Mesenchymal stem cell (in vitro differentiated cells and primary cell): Measurements from ENCODE around the gene HCN4.

Experiments
- DNase-seq: peaks from one replicate; pipeline ENCODE4 v3.0.0-alpha.2; 2013
- H2AFZ ChIP-seq: one replicate; pipeline ENCODE4 v1.6.1; 2013; ENCODE audit warnings: low read depth, mild to moderate bottlenecking, control low read depth, inconsistent platforms, low read length, moderate library complexity
- H2AK5ac ChIP-seq: 2 replicates; pipeline ENCODE4 v1.6.1; 2013; ENCODE audit warnings: low read length, moderate library complexity, mild to moderate bottlenecking, inconsistent platforms; ENCODE audit not compliant: severe bottlenecking
- H2BK120ac ChIP-seq: one replicate; pipeline ENCODE4 v1.6.1; 2013; ENCODE audit warnings: low read depth, mild to moderate bottlenecking, inconsistent platforms, low read length, moderate library complexity
- H2BK12ac ChIP-seq, 2 experiments: one replicate each; pipeline ENCODE4 v1.6.1; 2013; ENCODE audit warnings: inconsistent platforms in 2 of 2, low read length in 2 of 2, mild to moderate bottlenecking in 2 of 2, moderate library complexity in 2 of 2, control low read depth in 1 of 2
- H2BK15ac ChIP-seq: one replicate; pipeline ENCODE4 v1.6.1; 2013; ENCODE audit warnings: mild to moderate bottlenecking, low read depth, inconsistent platforms; ENCODE audit not compliant: poor library complexity, severe bottlenecking
- H2BK5ac ChIP-seq: 2 replicates; pipeline ENCODE4 v1.6.1; 2013; ENCODE audit warnings: low read depth, mild to moderate bottlenecking, low read length, control low read depth, inconsistent platforms; ENCODE audit not compliant: poor library complexity, severe bottlenecking
- H3K14ac ChIP-seq, 2 experiments: one replicate each; pipeline ENCODE4 v1.6.1; 2013; ENCODE audit warnings: inconsistent platforms in 2 of 2, low read length in 2 of 2, control low read depth in 1 of 2, mild to moderate bottlenecking in 1 of 2, moderate library complexity in 1 of 2
- H3K18ac ChIP-seq, 2 experiments: one replicate each; pipeline ENCODE4 v1.6.1; 2013; ENCODE audit warnings: inconsistent platforms in 2 of 2, low read length in 2 of 2, control low read depth in 1 of 2, low read depth in 1 of 2, mild to moderate bottlenecking in 1 of 2
- H3K23ac ChIP-seq, 2 experiments: one replicate each; pipeline ENCODE4 v1.6.1; 2013; ENCODE audit warnings: inconsistent platforms in 2 of 2, low read length in 2 of 2, mild to moderate bottlenecking in 2 of 2, moderate library complexity in 2 of 2, control low read depth in 1 of 2
- H3K27ac ChIP-seq: 2 replicates; pipeline ENCODE4 v1.5.1; 2013; ENCODE audit warnings: mild to moderate bottlenecking, moderate library complexity, low read length, control low read depth, inconsistent platforms; ENCODE audit not compliant: poor library complexity, severe bottlenecking
- H3K27me3 ChIP-seq, 2 experiments: 2 replicates each; pipeline versions ENCODE4 v1.6.1 to v1.7.0; 2013; ENCODE audit warnings: low read length in 2 of 2, mild to moderate bottlenecking in 2 of 2, moderate library complexity in 2 of 2, control low read depth in 1 of 2, inconsistent platforms in 1 of 2; ENCODE audit not compliant: control insufficient read depth in 1 of 2, insufficient read depth in 1 of 2
- H3K36me3 ChIP-seq, 2 experiments: 2 replicates each; pipeline versions ENCODE4 v1.6.1 to v1.7.0; 2013; ENCODE audit warnings: low read length in 2 of 2, control low read depth in 1 of 2, inconsistent platforms in 1 of 2, low read depth in 1 of 2, mild to moderate bottlenecking in 1 of 2; ENCODE audit not compliant: insufficient read depth in 2 of 2, control insufficient read depth in 1 of 2
- H3K4ac ChIP-seq, 2 experiments: one replicate each; pipeline ENCODE4 v1.6.1; 2013; ENCODE audit warnings: inconsistent platforms in 2 of 2, low read length in 2 of 2, mild to moderate bottlenecking in 2 of 2, moderate library complexity in 2 of 2, control low read depth in 1 of 2, low read depth in 1 of 2
- H3K4me1 ChIP-seq: 2 replicates; pipeline ENCODE4 v1.6.1; 2013; ENCODE audit warnings: low read depth, low read length, control low read depth; ENCODE audit not compliant: control insufficient read depth, insufficient read depth
- H3K4me2 ChIP-seq: 2 replicates; pipeline ENCODE4 v1.6.1; 2013; ENCODE audit warnings: low read length, mild to moderate bottlenecking, inconsistent platforms; ENCODE audit not compliant: poor library complexity, severe bottlenecking
- H3K4me3 ChIP-seq, 2 experiments: 2 replicates each; pipeline versions ENCODE4 v1.5.1 to v1.7.0; 2013; ENCODE audit warnings: low read length in 2 of 2, mild to moderate bottlenecking in 2 of 2, control low read depth in 1 of 2, low read depth in 1 of 2; ENCODE audit not compliant: insufficient read depth in 1 of 2
- H3K79me1 ChIP-seq: replicated peaks from 2 replicates; pipeline ENCODE4 v1.6.1; 2013; ENCODE audit warnings: mild to moderate bottlenecking, control low read depth, low read length, inconsistent platforms; ENCODE audit not compliant: poor library complexity, severe bottlenecking
- H3K9ac ChIP-seq: 2 replicates; pipeline ENCODE4 v1.7.0; 2013; ENCODE audit warnings: mild to moderate bottlenecking, low read length, moderate library complexity
- H3K9me3 ChIP-seq: 2 replicates; pipeline ENCODE4 v1.7.0; 2013; ENCODE audit warnings: mild to moderate bottlenecking, low read length; ENCODE audit not compliant: control insufficient read depth
- H4K8ac ChIP-seq: one replicate; pipeline ENCODE4 v1.6.1; 2013; ENCODE audit warnings: inconsistent platforms, mild to moderate bottlenecking, low read length, moderate library complexity
- H4K91ac ChIP-seq: one replicate; pipeline ENCODE4 v1.6.1; 2013; ENCODE audit warnings: mild to moderate bottlenecking, low read length, inconsistent platforms
- WGBS: methylation state at CpG from one replicate; pipeline ENCODE4 v1.1.7; 2013; ENCODE audit warnings: mixed read lengths; 5-methylcytosine and 5-hydroxymethylcytosine counted together

The HCN4 gene

DNA sequence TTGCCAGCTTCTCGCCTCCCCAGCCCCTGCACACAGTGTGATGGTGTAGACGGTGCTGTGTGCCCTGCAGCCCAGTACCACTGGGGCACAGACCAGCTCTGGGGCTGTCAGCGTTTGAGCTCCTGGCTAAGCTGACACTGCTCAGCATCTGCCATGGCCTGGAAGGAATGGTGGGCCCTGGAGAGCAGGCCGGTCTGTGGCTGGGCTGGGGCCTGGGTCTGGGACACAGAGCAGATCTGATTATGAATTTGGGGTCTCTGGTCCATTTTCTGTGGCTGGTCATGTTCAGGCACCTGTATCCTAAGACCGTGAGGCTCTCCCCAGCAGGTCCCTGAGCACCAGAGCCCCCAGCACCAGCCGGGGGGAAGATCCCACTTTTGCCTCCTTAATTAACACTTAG, 34.7 kb downstream of the HCN4 start:
- no peaks in the 10 kb centered on the region for H3K4me1 ChIP-seq
- 81% methylated on average over 6 of the region's 6 CpGs for WGBS

DNA sequence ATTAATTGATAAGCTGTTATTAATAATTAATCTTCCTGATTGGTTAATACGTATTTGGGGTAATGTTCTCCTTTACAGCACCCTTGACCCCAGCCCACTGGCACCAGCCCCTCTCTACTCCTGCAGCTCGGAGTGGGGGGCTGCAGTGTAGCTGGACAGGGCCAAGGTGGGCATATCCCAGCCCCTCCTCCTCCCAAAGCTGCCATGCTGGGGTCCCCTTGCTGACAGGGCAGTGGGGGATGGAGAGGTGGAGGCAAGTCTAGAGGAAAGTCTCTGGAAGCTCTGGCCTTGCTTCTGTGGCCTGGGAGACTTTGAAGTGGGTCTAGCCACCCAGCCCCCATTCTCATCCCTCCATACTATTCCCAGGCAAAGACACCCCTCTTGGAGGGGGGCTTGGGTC, 35.8 kb downstream of the HCN4 start:
- Histone ChIP-seq H3K18ac (no peak overlapping the region), H2BK120ac (no peak overlapping the region), H2BK12ac (no peak overlapping the region), H3K79me1 (no peaks in the 10 kb centered on the region), H2AFZ (no peak overlapping the region), H2AK5ac (no peak overlapping the region), H3K4me1 (no peaks in the 10 kb centered on the region), H3K27me3 (peaks cover 19 to 48% of the 10 kb centered on the region in 2 experiments), H4K8ac (no peak overlapping the region), H2BK15ac (no peak overlapping the region), H3K14ac (no peak overlapping the region), H2BK5ac (no peak overlapping the region), H3K36me3 (no peaks in the 10 kb centered on the region), H3K4me3 (no peak overlapping the region), H3K9ac (no peak overlapping the region), H3K23ac (peak overlapping the region in 1 of 2 experiments; percentile 43), H3K4me2 (no peak overlapping the region), H3K27ac (no peak overlapping the region), H4K91ac (no peak overlapping the region), H3K9me3 (no peaks in the 10 kb centered on the region), H3K4ac (no peak overlapping the region)
- no peak for DNase-seq
- no CpG with 5 or more reads among the region's 2 CpGs for WGBS

More for the DNA sequence above, 34.7 kb downstream of the HCN4 start:
- no peak overlapping the region for H3K14ac ChIP-seq
- H4K91ac ChIP-seq = no peak overlapping the region
- H2BK12ac ChIP-seq = no peak overlapping the region
- no peak overlapping the region for H3K27ac ChIP-seq
- no peak overlapping the region for H3K23ac ChIP-seq
- no peaks in the 10 kb centered on the region for H3K79me1 ChIP-seq
- no peak overlapping the region for H2AK5ac ChIP-seq
- no peak overlapping the region for H2AFZ ChIP-seq
- no peak overlapping the region for H2BK120ac ChIP-seq
- H3K4ac ChIP-seq = no peak overlapping the region
- H2BK15ac ChIP-seq = no peak overlapping the region
- no peak overlapping the region for H3K4me2 ChIP-seq
- no peak overlapping the region for H4K8ac ChIP-seq
- no peak overlapping the region for H3K18ac ChIP-seq
- H3K27me3 ChIP-seq = peaks cover 28 to 51% of the 10 kb centered on the region in 2 experiments
- no peaks in the 10 kb centered on the region for H3K9me3 ChIP-seq
- DNase-seq = no peak
- no peaks in the 10 kb centered on the region for H3K36me3 ChIP-seq
- H2BK5ac ChIP-seq = no peak overlapping the region
- no peak overlapping the region for H3K9ac ChIP-seq
- H3K4me3 ChIP-seq = no peak overlapping the region

DNA sequence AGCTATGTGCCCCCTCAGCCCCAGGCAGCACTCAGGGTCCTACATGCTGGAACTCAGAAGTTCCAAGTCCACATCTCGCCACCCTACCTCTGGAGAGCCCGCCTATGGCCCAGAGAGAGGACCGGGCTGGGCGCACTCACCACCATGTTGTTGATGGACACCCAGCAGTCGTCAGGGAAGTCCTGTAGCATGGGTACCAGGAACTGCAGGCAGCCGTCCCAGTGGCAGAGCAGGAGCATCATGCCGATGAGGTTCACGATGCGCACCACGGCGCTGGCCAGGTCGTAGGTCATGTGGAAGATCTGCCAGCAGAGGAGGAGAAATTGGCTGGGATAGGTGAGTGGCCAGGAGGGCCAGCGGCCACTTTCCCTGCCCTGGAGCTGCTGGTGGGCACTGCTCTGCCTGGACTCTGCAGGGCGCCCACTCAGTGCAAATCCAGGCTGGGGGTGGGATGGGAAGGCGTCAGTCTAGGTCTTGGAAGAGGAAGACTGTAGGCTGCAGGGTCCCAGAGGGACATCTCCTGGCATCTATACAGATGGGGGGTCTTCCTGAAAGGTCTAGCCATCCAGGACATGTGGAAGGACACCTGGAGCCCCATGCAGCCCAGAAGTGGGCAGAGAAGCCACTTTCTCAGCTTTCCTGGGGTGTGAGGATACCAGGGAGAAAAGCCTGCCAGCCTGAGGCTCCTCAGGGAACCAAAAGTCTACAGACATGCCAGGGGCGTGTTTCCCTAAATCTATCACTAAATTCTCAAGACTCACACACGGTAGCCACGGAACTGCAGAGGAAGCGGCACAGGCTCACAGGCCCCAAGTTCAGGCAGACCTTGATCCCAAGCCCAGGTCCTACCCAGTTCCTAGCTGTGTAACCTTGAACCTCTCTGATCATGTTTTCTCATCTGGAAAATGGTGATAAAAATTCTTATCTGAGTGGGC, 36.5 kb downstream of the HCN4 start:
- no peaks in the 10 kb centered on the region for H3K79me1 ChIP-seq
- no peak overlapping the region for H2AFZ ChIP-seq
- no peak overlapping the region for H4K8ac ChIP-seq
- no peak overlapping the region for H3K9ac ChIP-seq
- H3K4me2 ChIP-seq = no peak overlapping the region
- no peak overlapping the region for H2BK15ac ChIP-seq
- H3K27ac ChIP-seq = no peak overlapping the region
- H2AK5ac ChIP-seq = no peak overlapping the region
- no peak overlapping the region for H3K4ac ChIP-seq
- no peak overlapping the region for H3K23ac ChIP-seq
- DNase-seq = no peak
- no peak overlapping the region for H4K91ac ChIP-seq
- H3K27me3 ChIP-seq = peaks cover 16 to 47% of the 10 kb centered on the region in 2 experiments
- no peaks in the 10 kb centered on the region for H3K36me3 ChIP-seq
- no peaks in the 10 kb centered on the region for H3K4me1 ChIP-seq
- H3K14ac ChIP-seq = peak overlapping the region in 1 of 2 experiments; percentile 14
- no peaks in the 10 kb centered on the region for H3K9me3 ChIP-seq
- H2BK12ac ChIP-seq = no peak overlapping the region
- H2BK5ac ChIP-seq = no peak overlapping the region
- WGBS = 93% methylated on average over 19 of the region's 19 CpGs
- no peak overlapping the region for H3K4me3 ChIP-seq
- H3K18ac ChIP-seq = no peak overlapping the region
- H2BK120ac ChIP-seq = no peak overlapping the region

DNA sequence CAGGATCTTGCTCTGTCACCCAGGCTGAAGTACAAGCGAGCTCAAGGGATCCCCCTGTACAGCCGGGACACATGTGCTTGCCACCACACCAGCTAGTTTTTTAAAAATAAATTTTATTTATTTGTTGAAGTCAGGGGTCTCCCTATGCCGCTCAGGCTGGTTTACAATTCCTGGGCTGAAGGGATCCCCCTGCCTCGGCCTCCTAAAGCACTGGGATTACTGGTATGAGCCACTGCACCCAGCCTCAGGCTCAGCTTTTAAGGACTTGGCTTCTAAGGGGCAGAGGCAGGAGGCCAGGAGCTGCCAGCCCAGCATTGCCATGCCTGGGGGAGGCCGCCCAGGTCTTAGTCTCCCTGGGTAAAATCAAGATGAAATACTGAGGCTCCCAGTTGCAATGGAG, 37.3 kb downstream of the HCN4 start:
- Histone ChIP-seq H3K23ac (no peak overlapping the region), H2AK5ac (no peak overlapping the region), H3K9ac (no peak overlapping the region), H3K4me2 (no peak overlapping the region), H2BK120ac (no peak overlapping the region), H4K91ac (no peak overlapping the region), H2BK15ac (no peak overlapping the region), H3K4ac (no peak overlapping the region), H3K79me1 (no peaks in the 10 kb centered on the region), H3K4me1 (no peaks in the 10 kb centered on the region), H3K14ac (no peak overlapping the region), H4K8ac (no peak overlapping the region), H2AFZ (no peak overlapping the region), H3K27ac (no peak overlapping the region), H2BK5ac (no peak overlapping the region), H3K9me3 (no peaks in the 10 kb centered on the region), H3K27me3 (peaks cover 9 to 40% of the 10 kb centered on the region in 2 experiments), H3K36me3 (no peaks in the 10 kb centered on the region), H3K4me3 (no peak overlapping the region), H3K18ac (no peak overlapping the region), H2BK12ac (no peak overlapping the region)
- no peak for DNase-seq
- 78% methylated on average over 3 of the region's 5 CpGs for WGBS
